OCI-LY3 (cell line): ENCODE results near the gene FOLR1.

Experiments
- H2AFZ ChIP-seq: fragments of 200-600, 300-600 bp; shearing (Covaris generic); 2 replicates; pipeline ENCODE4 v1.6.0; 2014; ENCODE audit warnings: antibody characterized with exemption, low read depth, low read length
- H3K27ac ChIP-seq: fragments of 200-600, 300-600 bp; sonication (generic); 2 replicates; pipeline ENCODE4 v1.5.1; 2014; ENCODE audit warnings: mild to moderate bottlenecking, low read length, moderate library complexity, mixed read lengths
- H3K27me3 ChIP-seq: fragments of 200-600, 300-600 bp; sonication (generic); 2 replicates; pipeline ENCODE4 v1.6.1; 2014; ENCODE audit warnings: low read depth, low read length, mixed read lengths
- H3K36me3 ChIP-seq: fragments of 200-600, 300-600 bp; sonication (generic); replicated peaks from 2 replicates; pipeline ENCODE3; 2014; ENCODE audit warnings: low read depth, low read length, mixed read lengths
- H3K4me1 ChIP-seq: fragments of 300-600, 200-600 bp; sonication (generic); 2 replicates; pipeline ENCODE4 v1.6.1; 2014; ENCODE audit warnings: low read length, mixed read lengths
- H3K4me2 ChIP-seq: fragments of 200-600, 300-600 bp; sonication (generic); 2 replicates; pipeline ENCODE4 v1.6.1; 2014; ENCODE audit warnings: low read length, mixed read lengths
- H3K4me3 ChIP-seq: fragments of 300-600, 200-600 bp; sonication (generic); 2 replicates; pipeline ENCODE4 v1.5.1; 2014; ENCODE audit warnings: antibody characterized with exemption, mild to moderate bottlenecking, low read length, moderate library complexity
- H3K79me2 ChIP-seq: fragments of 300-600, 200-600 bp; shearing (Covaris generic); 2 replicates; pipeline ENCODE4 v1.6.1; 2014; ENCODE audit warnings: mild to moderate bottlenecking, low read length, mixed read lengths
- H3K9ac ChIP-seq: fragments of 300-600, 200-600 bp; shearing (Covaris generic); 2 replicates; pipeline ENCODE4 v1.6.0; 2014; ENCODE audit warnings: mild to moderate bottlenecking, low read length, moderate library complexity
- H3K9me3 ChIP-seq: fragments of 200-600, 300-600 bp; shearing (Covaris generic); 2 replicates; pipeline ENCODE4 v1.6.1; 2014; ENCODE audit warnings: low read length, mixed read lengths; ENCODE audit not compliant: insufficient read depth
- H4K20me1 ChIP-seq: fragments of 200-600, 300-600 bp; sonication (generic); 2 replicates; pipeline ENCODE4 v1.6.1; 2016; ENCODE audit warnings: low read length, mixed read lengths; ENCODE audit not compliant: insufficient read depth
- CTCF ChIP-seq: fragments of 200-600, 300-600 bp; sonication (generic); IDR thresholded peaks from 2 replicates; pipeline ENCODE4 v1.5.1; 2014; ENCODE audit warnings: antibody characterized with exemption, low read length, low read depth
- EZH2phosphoT487 ChIP-seq: fragments of 200-600 bp; shearing (Covaris generic); IDR thresholded peaks from 2 replicates; pipeline ENCODE4 v1.6.1; 2018; ENCODE audit warnings: antibody characterized with exemption, mixed run types, low read depth

Gene FOLR1

GRCh38 chr11:72236083-72236697 lies 44.2 kb downstream of the FOLR1 start:
- peaks cover 67% of the 10 kb centered on the region for H3K36me3 ChIP-seq

DNA sequence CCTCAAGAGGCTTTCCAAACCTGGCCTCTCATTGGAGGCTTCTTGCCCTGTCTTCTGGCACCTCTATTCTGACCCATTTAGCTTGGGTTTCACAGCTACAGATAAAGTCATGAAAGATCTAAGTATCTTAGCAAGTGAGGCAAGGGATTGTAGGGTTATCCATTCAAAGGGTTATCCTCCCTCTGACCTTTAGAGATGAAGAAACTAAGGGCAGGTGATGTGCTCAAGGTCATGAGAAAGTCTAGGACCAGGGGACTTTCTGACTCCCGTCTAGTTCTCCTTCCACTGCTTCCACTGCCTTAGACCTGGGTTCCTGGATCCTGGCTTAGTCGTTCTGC lies 44.8 kb downstream of the FOLR1 start:
- no peak overlapping the region for H2AFZ ChIP-seq
- no peaks in the 10 kb centered on the region for H3K27me3 ChIP-seq
- no peaks in the 10 kb centered on the region for H3K79me2 ChIP-seq
- no peak overlapping the region for H3K27ac ChIP-seq
- TF ChIP-seq CTCF: no peak
- TF ChIP-seq EZH2phosphoT487: no peak
- no peaks in the 10 kb centered on the region for H3K9me3 ChIP-seq
- H3K36me3 ChIP-seq: peaks cover 61% of the 10 kb centered on the region
- H3K9ac ChIP-seq: no peak overlapping the region
- H3K4me2 ChIP-seq: no peak overlapping the region
- H3K4me3 ChIP-seq: no peak overlapping the region
- no peaks in the 10 kb centered on the region for H3K4me1 ChIP-seq
- H4K20me1 ChIP-seq: peaks cover 27% of the 10 kb centered on the region; the same call in 1 of the 2 replicates

More at GRCh38 chr11:72236083-72236697, 44.2 kb downstream of the FOLR1 start:
- no peaks in the 10 kb centered on the region for H3K4me1 ChIP-seq
- no peaks in the 10 kb centered on the region for H3K27me3 ChIP-seq
- no peak overlapping the region for H3K4me3 ChIP-seq
- no peak overlapping the region for H2AFZ ChIP-seq
- no peak for TF ChIP-seq CTCF
- H3K9ac ChIP-seq: no peak overlapping the region
- H3K27ac ChIP-seq: no peak overlapping the region
- H3K79me2 ChIP-seq: no peaks in the 10 kb centered on the region
- peaks cover 27% of the 10 kb centered on the region; the same call in 1 of the 2 replicates for H4K20me1 ChIP-seq
- H3K9me3 ChIP-seq: no peaks in the 10 kb centered on the region
- no peak overlapping the region for H3K4me2 ChIP-seq

- Histone ChIP-seq H3K36me3 (peaks cover 56% of the 10 kb centered on the region), H3K79me2 (no peaks in the 10 kb centered on the region), H3K27me3 (no peaks in the 10 kb centered on the region), H2AFZ (no peak overlapping the region), H3K4me3 (no peak overlapping the region), H3K4me2 (no peak overlapping the region), H4K20me1 (peaks cover 27% of the 10 kb centered on the region; the same call in 1 of the 2 replicates), H3K27ac (no peak overlapping the region), H3K9ac (no peak overlapping the region), H3K4me1 (no peaks in the 10 kb centered on the region), H3K9me3 (no peaks in the 10 kb centered on the region)
- TF ChIP-seq CTCF (no peak), EZH2phosphoT487 (no peak)
Observed at GRCh38 chr11:72237112-72237931, 45.4 kb downstream of the FOLR1 start.

GRCh38 chr11:72238040-72238450 lies 46.1 kb downstream of the FOLR1 start:
- Histone ChIP-seq H3K27ac (no peak overlapping the region), H3K27me3 (no peaks in the 10 kb centered on the region), H3K4me3 (no peak overlapping the region), H3K79me2 (no peaks in the 10 kb centered on the region), H3K4me1 (no peaks in the 10 kb centered on the region), H3K36me3 (peaks cover 48% of the 10 kb centered on the region), H4K20me1 (peaks cover 27% of the 10 kb centered on the region; the same call in 1 of the 2 replicates), H3K4me2 (no peak overlapping the region), H3K9me3 (no peaks in the 10 kb centered on the region), H3K9ac (no peak overlapping the region), H2AFZ (no peak overlapping the region)
- TF ChIP-seq CTCF (peak; percentile 84), EZH2phosphoT487 (no peak)
